ENCODE results near the gene HTR3E. TPM values are rescaled to one million over a fixed set of nuclear protein-coding genes. Genes with fewer than 3 reads are reported as not detected.

The HTR3E gene
- total and polyA plus RNA-seq, 12 donors, result not detected

- TF ChIP-seq POLR2A (IDR thresholded peaks at IDR 0.05) (no peak), CTCF (IDR thresholded peaks at IDR 0.05) (no peak)
- H3K27me3 ChIP-seq, result no peaks in the 10 kb centered on the region
- WGBS, 4 donors, result 69 to 87% (median 84%) methylated on average over 3 to 5 of the region's 5 CpGs
- DNase-seq, result no peak
- no peaks in the 10 kb centered on the region for H3K9me3 ChIP-seq (replicated peaks in 1 of 3)
- H3K4me3 ChIP-seq, result no peak overlapping the region
- H3K4me1 ChIP-seq (replicated peaks in 1 of 2), result no peaks in the 10 kb centered on the region
- H3K36me3 ChIP-seq (replicated peaks in 1 of 2), result no peaks in the 10 kb centered on the region
- intact Hi-C loops (cut with DNase I), result no loop called here
- H3K27ac ChIP-seq, result no peak overlapping the region
These were observed 19.0 kb upstream of the HTR3E start for GRCh38 chr3:184077881-184078280.

- 73 to 94% (median 90%) methylated on average over 3 of the region's 3 CpGs for WGBS, 4 donors
- intact Hi-C loops (cut with DNase I), result no loop called here
- no peaks in the 10 kb centered on the region for H3K9me3 ChIP-seq (replicated peaks in 1 of 3)
- H3K27me3 ChIP-seq, result no peaks in the 10 kb centered on the region
- no peak for TF ChIP-seq CTCF (IDR thresholded peaks at IDR 0.05)
- no peak for TF ChIP-seq POLR2A (IDR thresholded peaks at IDR 0.05)
- no peaks in the 10 kb centered on the region for H3K36me3 ChIP-seq (replicated peaks in 1 of 2)
- DNase-seq, result no peak
- H3K4me3 ChIP-seq, result no peak overlapping the region
- no peaks in the 10 kb centered on the region for H3K4me1 ChIP-seq (replicated peaks in 1 of 2)
- no peak overlapping the region for H3K27ac ChIP-seq
These were observed 18.0 kb upstream of the HTR3E start for GRCh38 chr3:184078851-184079250.

GRCh38 chr3:184081116-184081830 is 15.6 kb upstream of the HTR3E start:
- intact Hi-C loops (cut with DNase I), result no loop called here
- Histone ChIP-seq H3K27me3 (no peaks in the 10 kb centered on the region), H3K4me3 (no peak overlapping the region), H3K4me1 (replicated peaks in 1 of 2) (no peaks in the 10 kb centered on the region), H3K9me3 (replicated peaks in 1 of 3) (no peaks in the 10 kb centered on the region), H3K36me3 (replicated peaks in 1 of 2) (no peaks in the 10 kb centered on the region), H3K27ac (no peak overlapping the region)
- no peak for DNase-seq
- no peak for TF ChIP-seq CTCF (IDR thresholded peaks at IDR 0.05)
- WGBS, 4 donors, result 82 to 89% (median 85%) methylated on average over 3 to 16 of the region's 16 CpGs

- Histone ChIP-seq H3K4me3 (no peak overlapping the region), H3K9me3 (replicated peaks in 1 of 3) (no peaks in the 10 kb centered on the region), H3K27ac (no peak overlapping the region), H3K4me1 (replicated peaks in 1 of 2) (no peaks in the 10 kb centered on the region), H3K27me3 (no peaks in the 10 kb centered on the region), H3K36me3 (replicated peaks in 1 of 2) (no peaks in the 10 kb centered on the region)
- intact Hi-C loops (cut with DNase I), result no loop called here
- WGBS, 4 donors, result 87 to 92% (median 91%) methylated on average over 7 to 10 of the region's 10 CpGs
- no peak for DNase-seq
- TF ChIP-seq CTCF (IDR thresholded peaks at IDR 0.05), result no peak
- TF ChIP-seq POLR2A (IDR thresholded peaks at IDR 0.05), result no peak
These were observed 14.8 kb upstream of the HTR3E start for GRCh38 chr3:184082034-184082433.

All from adrenal gland (tissue), 12 donors.